HG03457 (cell line): ENCODE data around the gene FOXM1.

Source experiments
- ATAC-seq: cut with Tn5 transposase; IDR thresholded peaks from one replicate; pipeline ENCODE4 v1.9.1; 2021; ENCODE audit warnings: moderate number of reproducible peaks; ENCODE audit not compliant: unreplicated experiment

Gene FOXM1

GRCh38 chr12:2842948-2843347, 34.0 kb downstream of the FOXM1 start:
- ATAC-seq: no peak

DNA sequence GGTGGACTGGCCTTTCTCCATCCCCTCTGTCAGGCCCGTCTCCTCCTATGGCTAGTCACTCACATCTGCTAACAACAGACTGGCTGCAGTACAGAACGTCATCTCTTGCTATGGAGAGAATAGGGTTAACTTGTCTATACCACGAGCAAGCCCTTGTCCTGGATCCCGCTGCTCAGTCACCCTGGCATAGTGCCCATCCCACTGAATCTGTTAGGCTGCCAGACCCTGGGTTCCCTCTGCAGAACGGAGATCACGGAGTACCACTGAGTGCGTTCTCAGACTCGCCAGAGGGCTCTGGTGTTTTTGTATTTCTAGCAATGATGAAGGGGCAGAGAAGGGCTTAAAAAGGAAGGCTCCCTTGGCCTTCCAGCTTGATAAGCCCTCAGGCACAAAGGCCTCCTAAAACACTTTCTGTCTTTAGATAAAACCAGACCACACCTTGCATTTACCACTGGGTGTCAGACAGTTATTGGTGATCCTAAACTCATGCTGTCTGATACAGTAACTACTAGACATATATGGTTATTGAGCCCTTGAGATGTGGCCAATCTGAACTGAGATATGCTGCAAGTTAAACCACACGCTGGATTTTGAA, 35.8 kb downstream of the FOXM1 start:
- ATAC-seq: no peak

DNA sequence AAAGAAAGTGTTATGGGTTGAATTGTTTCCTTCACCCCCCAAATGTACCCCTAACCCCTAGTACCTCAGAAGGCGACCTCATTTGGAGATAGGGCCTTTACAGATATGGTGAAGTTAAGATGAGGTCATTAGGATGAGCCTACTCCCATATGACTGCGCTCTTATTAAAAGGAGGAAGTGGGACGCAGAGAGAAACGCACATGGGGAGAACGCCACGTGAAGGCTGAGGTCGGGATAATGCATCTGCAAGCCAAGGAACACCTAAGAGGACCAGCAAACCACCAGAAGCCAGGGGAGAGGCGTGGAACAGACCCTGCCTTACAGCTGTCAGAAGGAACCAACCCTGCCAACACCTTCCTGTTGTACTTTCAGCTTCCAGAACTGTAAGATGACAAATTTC, 40.4 kb downstream of the FOXM1 start:
- no peak for ATAC-seq

- ATAC-seq: no peak
These were observed 41.1 kb downstream of the FOXM1 start for GRCh38 chr12:2835691-2836403.

DNA sequence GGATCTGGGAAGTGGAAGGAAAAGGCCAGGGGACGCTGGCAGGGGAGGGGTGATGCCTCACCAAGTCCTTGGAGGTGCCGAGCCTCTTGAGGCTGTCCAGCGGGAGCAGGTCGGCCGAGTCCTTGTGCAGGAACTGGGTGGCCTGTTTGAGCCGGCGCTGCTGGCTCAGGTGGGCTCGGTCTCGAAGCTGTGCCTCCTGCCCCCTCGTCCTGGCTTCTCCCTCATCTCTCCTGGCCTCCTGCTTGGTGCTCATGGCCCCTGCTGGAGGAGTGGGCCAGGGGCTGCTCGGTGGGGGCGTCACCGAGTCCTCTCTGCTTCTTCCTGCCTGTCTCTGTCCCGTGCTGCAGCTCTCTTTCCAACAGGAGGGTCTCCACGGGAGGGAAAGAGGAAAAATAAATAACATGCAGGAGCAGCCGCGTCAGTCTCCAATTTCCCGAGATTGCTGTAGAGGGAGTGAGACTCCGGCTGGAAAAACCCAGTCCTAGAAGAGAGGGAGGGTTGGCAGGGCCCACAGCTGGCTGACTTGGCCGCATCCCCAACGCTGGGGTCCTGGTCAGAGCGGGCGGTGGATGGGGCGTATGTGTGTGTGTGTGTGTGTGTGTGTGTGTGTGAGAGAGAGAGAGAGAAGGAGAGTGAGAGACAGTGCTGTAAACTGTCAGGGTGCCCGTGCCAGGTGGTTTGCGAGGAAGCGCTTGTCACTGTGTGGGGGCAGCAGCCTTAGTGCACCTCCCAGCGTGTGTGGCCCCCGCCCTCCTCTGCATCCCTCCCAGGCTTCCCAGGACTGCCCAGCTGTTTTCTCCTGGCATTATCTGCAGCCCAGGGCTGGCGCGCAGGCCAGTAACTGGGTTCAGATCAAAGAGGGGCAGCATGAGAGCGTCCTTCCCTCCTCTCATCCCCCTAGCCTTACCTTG, 42.1 kb downstream of the FOXM1 start, which contains the start of gene NRIP2:
Gene NRIP2 (minus strand): TSS at position 455 of the 911 bp plus-strand sequence. CDS start 52 bp downstream, at position 403.
- ATAC-seq: no peak

DNA sequence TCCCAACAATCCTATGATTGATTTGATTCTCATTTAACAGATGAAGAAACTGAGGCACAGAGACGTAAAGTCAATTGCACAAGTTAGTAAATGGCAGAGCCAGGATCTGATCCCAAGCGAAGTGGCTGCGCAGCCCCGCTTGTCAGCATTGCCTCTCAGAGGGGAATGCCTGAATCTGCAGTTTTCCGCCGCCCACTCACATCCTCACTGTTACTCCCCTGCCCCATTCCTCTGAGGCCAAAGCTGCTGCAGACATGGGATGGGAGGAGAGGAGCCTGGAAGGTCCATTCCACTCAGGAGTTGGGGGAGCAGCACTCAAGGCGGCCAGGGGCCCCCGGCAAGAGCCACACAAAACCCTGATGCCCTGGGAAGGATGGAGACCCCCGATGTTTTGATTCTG, 43.2 kb downstream of the FOXM1 start:
- no peak for ATAC-seq

- ATAC-seq: no peak
These were observed 43.6 kb downstream of the FOXM1 start for GRCh38 chr12:2833327-2833726.

DNA sequence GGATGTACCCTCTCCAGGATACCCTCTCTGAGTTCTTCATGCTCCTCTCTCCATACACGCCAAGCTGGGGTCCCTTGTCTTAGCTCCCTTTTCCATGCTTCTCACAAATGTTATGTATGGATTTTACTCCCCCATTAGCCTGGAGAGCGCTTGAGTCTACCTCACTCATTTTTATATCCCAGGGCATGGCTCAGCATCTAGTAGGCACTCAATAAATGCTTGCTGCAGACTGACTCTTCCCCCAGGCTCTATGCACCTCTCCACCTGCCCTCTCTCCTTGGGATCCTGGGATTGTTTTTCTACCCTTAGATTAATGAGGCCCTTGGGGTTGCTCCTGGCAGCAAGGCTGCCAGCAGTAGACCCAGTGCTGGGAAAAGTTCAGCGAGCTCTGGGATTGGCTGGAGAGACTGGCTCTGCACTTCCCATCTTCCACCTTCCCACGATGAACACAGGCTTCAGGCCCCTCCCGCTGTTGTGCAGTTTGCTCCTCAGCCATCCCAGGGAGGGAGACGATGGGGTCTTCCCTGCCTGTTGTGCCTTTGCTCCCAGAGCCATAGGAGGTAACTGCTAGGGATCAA, 44.3 kb downstream of the FOXM1 start:
- ATAC-seq: no peak

- ATAC-seq: no peak
These were observed 47.7 kb downstream of the FOXM1 start for GRCh38 chr12:2829275-2829674.

GRCh38 chr12:2826721-2827515, 50.1 kb downstream of the FOXM1 start:
- no peak for ATAC-seq

DNA sequence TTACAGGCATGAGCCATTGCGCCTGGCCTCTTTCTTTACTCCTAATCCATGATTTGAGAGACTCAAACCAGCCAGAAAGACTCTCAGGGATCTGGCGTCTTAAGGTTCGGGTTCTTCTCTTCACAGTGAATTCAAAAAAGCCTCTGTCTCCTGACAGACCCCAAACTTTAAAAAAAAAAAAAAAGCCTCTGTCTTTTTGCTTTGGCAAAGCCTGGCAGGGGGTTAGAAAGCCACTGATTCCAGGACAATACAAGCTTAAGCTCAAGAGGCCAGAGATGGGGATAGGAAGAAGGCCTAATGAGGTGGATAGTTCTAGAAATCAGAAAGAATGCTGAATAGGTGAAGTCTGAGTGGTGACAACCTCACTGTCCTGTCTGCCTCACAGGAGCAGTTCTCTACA, 50.9 kb downstream of the FOXM1 start:
- ATAC-seq: no peak

GRCh38 chr12:2825132-2825531, 51.8 kb downstream of the FOXM1 start:
- no peak for ATAC-seq

GRCh38 chr12:2824541-2824940, 52.4 kb downstream of the FOXM1 start:
- no peak for ATAC-seq

GRCh38 chr12:2823483-2823882, 53.5 kb downstream of the FOXM1 start:
- no peak for ATAC-seq

GRCh38 chr12:2820432-2820831, 56.5 kb downstream of the FOXM1 start:
- ATAC-seq: no peak

DNA sequence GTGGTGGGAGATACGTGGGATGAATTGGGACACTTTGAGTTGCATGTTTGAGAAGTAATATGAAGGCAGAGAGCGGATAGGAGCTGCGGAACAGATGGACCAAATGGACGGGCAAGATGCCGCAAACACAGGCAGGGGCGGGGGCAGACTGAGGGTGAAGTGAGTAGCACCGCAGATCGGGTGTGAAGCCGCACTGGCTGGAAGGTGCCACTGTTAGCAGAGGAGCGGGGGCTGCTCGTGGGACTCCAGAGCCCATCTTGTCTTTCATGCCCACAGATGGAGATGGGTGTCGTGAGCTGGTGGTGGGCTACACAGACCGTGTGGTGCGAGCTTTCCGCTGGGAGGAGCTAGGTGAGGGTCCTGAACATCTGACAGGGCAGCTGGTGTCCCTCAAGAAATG, 57.2 kb downstream of the FOXM1 start:
- no peak for ATAC-seq

- ATAC-seq: no peak
These were observed 63.5 kb downstream of the FOXM1 start for GRCh38 chr12:2813214-2814185.

DNA sequence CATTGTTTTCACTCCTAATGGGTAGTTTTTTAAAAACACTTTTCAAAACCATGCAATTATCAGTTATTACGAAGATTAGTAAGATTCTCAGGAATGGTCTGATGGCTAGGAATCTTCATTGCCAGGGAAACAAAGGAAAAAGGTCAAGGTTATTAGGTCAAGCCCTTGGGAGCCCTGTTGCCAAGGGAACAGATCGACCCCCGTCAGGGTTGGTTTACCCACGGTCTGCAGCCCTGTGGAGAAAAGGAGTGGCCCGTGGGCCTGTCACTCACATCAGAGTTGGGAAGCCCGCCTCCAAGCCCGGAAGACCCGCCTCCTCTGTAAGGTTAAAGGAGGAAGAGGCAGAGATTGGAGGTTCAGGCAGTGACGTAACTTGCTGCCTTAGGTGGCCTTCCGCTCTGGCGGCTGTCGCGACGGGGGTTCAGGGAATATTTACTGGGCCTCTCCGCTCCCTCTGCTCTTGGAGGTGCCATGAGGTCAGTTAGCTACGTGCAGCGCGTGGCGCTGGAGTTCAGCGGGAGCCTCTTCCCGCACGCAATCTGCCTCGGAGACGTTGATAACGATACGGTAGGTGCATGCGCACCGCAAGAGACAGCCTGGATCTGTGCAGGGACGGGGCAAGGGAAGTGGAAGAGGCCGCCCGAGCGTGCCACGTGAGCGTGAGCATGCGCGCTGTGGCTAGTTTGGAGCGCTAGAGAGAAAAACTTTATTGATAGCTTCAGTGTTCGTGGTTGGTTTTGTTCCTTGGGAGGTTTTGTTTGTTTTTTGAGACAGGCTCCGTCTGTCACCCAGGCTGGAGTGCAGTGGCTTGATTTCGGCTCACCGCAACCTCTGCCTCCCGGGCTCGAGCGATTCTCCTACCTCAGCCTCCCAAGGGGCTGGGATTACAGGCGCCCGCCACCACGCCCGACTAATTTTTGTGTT, 64.4 kb downstream of the FOXM1 start, which contains the start of gene ITFG2:
Gene ITFG2 (plus strand): TSS at position 379 of the 924 bp plus-strand sequence. CDS start 93 bp downstream, at position 472.
- peak; percentile 88 for ATAC-seq
